ENCODE measurements around the gene SLC6A2. TPM values are rescaled to one million over a fixed set of nuclear protein-coding genes. Genes with fewer than 3 reads are reported as not detected.

SLC6A2 gene
- total RNA-seq, 1 donor from 2014 or later = 9.6 TPM

DNA sequence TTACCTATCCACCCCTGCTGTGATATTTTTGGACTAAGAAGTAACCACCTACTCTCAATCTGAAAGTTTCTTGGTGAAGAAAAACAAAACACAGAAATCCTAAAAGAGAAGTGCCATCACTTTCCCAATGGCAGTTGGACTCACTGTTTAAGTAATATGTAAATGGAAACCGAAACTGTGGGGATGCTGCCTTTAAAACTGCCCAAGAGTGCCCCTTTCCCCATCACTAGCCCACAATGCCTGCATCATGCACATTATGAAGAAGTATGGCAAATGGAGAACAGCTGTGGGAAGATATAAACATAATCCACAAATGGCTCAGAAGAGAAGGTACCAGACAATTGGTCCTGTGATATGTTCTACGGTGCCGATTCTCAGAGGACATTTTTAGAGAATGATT lies 33.5 kb upstream of the SLC6A2 start:
- no peaks in the 10 kb centered on the region for H3K4me1 ChIP-seq
- H3K4me3 ChIP-seq = no peak overlapping the region
- DNase-seq (ENCODE audit: extremely low spot score in 2 of 2) = no peak
- no peak for TF ChIP-seq POLR2AphosphoS5 (IDR thresholded peaks at IDR 0.05; ENCODE audit: insufficient read depth in 1 of 2, low read depth in 1 of 2)
- no peak for TF ChIP-seq POLR2A (IDR thresholded peaks at IDR 0.05)
- TF ChIP-seq CTCF (IDR thresholded peaks at IDR 0.05) = no peak
- no peak overlapping the region for H3K27ac ChIP-seq
- H3K9me3 ChIP-seq = no peaks in the 10 kb centered on the region
- no peaks in the 10 kb centered on the region for H3K36me3 ChIP-seq
- intact Hi-C loops (cut with DNase I) = no loop called here
- no peaks in the 10 kb centered on the region for H3K27me3 ChIP-seq

DNA sequence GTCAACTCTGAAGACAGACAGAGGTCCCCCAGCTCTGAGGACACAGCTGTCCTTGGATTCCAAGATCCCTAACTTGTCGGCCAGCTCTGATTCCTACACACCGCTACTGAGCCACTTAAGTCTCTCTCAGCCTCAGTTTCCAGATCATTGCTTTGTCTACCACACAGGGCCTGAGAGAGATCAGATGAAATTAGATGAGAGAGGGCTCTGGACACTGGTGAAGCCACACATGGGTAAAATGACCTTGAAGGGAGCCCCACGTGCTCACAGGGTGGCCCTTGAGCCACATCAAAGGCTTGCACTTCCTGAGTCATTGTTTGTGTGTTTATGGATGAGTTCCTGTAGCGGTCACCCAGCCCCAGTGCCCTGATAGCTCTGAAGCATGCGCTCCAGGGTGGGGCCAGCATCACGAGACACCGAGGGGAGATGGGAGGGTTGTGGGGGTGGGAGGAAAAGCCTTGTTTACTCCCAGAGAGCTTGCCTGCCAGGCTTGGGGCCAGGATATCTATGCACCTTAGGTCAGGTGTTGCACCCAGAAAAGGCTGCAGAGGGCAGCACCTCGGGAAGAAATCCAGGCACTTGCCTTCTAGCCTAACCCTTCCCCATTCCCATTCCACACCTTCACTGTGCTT lies 32.7 kb upstream of the SLC6A2 start:
- intact Hi-C loops (cut with DNase I) = no loop called here
- Histone ChIP-seq H3K27me3 (no peaks in the 10 kb centered on the region), H3K4me1 (no peaks in the 10 kb centered on the region)

DNA sequence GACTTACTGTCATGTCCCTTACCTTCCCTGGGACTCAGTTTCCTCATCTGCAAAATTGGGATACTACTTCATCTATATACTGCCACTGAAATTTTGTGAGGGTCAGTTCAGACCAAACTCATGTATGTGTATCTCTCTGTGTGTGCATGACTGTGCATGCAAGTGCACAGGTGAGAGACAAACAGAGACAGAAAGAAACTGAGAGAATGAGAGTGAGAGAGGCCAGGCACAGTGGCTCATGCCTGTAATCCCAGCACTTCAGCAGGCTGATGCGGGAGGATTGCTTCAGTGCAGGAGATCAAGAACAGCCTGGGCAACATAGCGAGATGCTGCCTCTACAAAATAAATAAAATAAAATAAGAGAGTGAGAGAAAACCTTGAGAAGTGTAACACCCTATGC lies 32.1 kb upstream of the SLC6A2 start:
- TF ChIP-seq POLR2A (IDR thresholded peaks at IDR 0.05) (no peak), POLR2AphosphoS5 (IDR thresholded peaks at IDR 0.05; ENCODE audit: insufficient read depth in 1 of 2, low read depth in 1 of 2) (no peak), CTCF (IDR thresholded peaks at IDR 0.05) (no peak)
- Histone ChIP-seq H3K4me1 (no peaks in the 10 kb centered on the region), H3K27ac (no peak overlapping the region), H3K36me3 (no peaks in the 10 kb centered on the region), H3K27me3 (no peaks in the 10 kb centered on the region), H3K4me3 (no peak overlapping the region), H3K9me3 (no peaks in the 10 kb centered on the region)
- intact Hi-C loops (cut with DNase I) = no loop called here
- no peak for DNase-seq (ENCODE audit: extremely low spot score in 2 of 2)

More for the DNA sequence above, 32.7 kb upstream of the SLC6A2 start:
- TF ChIP-seq POLR2AphosphoS5 (IDR thresholded peaks at IDR 0.05; ENCODE audit: insufficient read depth in 1 of 2, low read depth in 1 of 2) (no peak), POLR2A (IDR thresholded peaks at IDR 0.05) (no peak)
- no peaks in the 10 kb centered on the region for H3K36me3 ChIP-seq
- no peak for DNase-seq (ENCODE audit: extremely low spot score in 2 of 2)
- no peak overlapping the region for H3K4me3 ChIP-seq
- no peaks in the 10 kb centered on the region for H3K9me3 ChIP-seq
- no peak overlapping the region for H3K27ac ChIP-seq

GRCh38 chr16:55624696-55625095 lies 31.1 kb upstream of the SLC6A2 start:
- Histone ChIP-seq H3K27ac (no peak overlapping the region), H3K36me3 (no peaks in the 10 kb centered on the region), H3K4me1 (no peaks in the 10 kb centered on the region), H3K4me3 (no peak overlapping the region), H3K27me3 (no peaks in the 10 kb centered on the region), H3K9me3 (no peaks in the 10 kb centered on the region)
- intact Hi-C loops (cut with DNase I) = no loop called here
- DNase-seq (ENCODE audit: extremely low spot score in 2 of 2) = no peak
- TF ChIP-seq POLR2AphosphoS5 (IDR thresholded peaks at IDR 0.05; ENCODE audit: insufficient read depth in 1 of 2, low read depth in 1 of 2) (no peak), POLR2A (IDR thresholded peaks at IDR 0.05) (no peak), CTCF (IDR thresholded peaks at IDR 0.05) (no peak)

DNA sequence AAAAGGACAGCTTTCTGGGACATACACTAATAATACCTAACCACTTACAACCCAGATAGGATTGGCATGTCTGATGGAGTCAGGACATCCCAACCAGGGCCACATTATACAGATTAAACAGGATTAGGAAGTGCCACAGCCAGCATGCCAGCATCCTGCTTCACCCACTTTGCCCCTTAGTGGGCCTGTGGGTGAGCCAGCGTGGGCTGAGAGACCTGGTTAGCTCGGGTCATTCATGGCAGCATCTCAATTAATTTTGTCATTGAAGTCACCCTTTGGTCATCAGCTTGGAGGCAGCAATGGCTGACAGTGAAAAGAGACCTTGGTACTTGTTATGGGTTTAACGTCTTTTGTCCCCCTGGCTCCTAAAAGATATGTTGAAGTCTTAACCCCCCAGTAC lies 29.9 kb upstream of the SLC6A2 start:
- H3K9me3 ChIP-seq = no peaks in the 10 kb centered on the region
- no peak for DNase-seq (ENCODE audit: extremely low spot score in 2 of 2)
- no peak overlapping the region for H3K27ac ChIP-seq
- H3K36me3 ChIP-seq = no peaks in the 10 kb centered on the region
- H3K4me1 ChIP-seq = no peaks in the 10 kb centered on the region
- no peak for TF ChIP-seq CTCF (IDR thresholded peaks at IDR 0.05)
- TF ChIP-seq POLR2A (IDR thresholded peaks at IDR 0.05) = no peak
- no peak for TF ChIP-seq POLR2AphosphoS5 (IDR thresholded peaks at IDR 0.05; ENCODE audit: insufficient read depth in 1 of 2, low read depth in 1 of 2)
- intact Hi-C loops (cut with DNase I) = no loop called here
- H3K4me3 ChIP-seq = no peak overlapping the region
- no peaks in the 10 kb centered on the region for H3K27me3 ChIP-seq

Measured in vagina (tissue), 2 donors.